A549 (cell line): ENCODE measurements around the gene TTC21A. TPM values are rescaled to one million over a fixed set of nuclear protein-coding genes. Genes with fewer than 3 reads are reported as not detected.

ENCODE experiments used
- ATAC-seq, 2 experiments: fragments of 200-7000 bp in 1 of 2; fragments of >200 bp in 1 of 2; cut with Nextera tagmentation in 1 of 2; cut with Tn5 transposase in 1 of 2; 3 replicates each; pipeline versions ENCODE4 v1.8.0 to v1.9.1; 2018 to 2020; ENCODE audit warnings: mild to moderate bottlenecking in 1 of 2, moderate library complexity in 1 of 2
- CTCF ChIA-PET: fragments of 300-600 bp; sonication (Branson Sonifier 250); formaldehyde crosslinking; extraction: SDS; loops from one replicate; lab custom pipeline; 2021; ENCODE audit warnings: antibody characterized with exemption, inconsistent platforms; lab: Yijun Ruan, JAX
- POLR2A ChIA-PET: fragments of 350-600 bp; formaldehyde crosslinking; extraction: SDS; loops from one replicate; lab custom pipeline; 2021; ENCODE audit warnings: antibody characterized with exemption, inconsistent platforms; lab: Yijun Ruan, JAX
- DNase-seq, 2 experiments: peaks; one replicate each; pipeline versions ENCODE4 v3.0.0 to v3.0.0-alpha.2; 2011 to 2016; ENCODE audit warnings: low read depth in 1 of 2, low spot score in 1 of 2
- FAIRE-seq: peaks from 2 replicates; lab custom pipeline; 2011; peaks lifted over from hg19 to GRCh38; lab: Jason Lieb, UNC
- H3K27ac ChIP-seq, 2 experiments: fragments of >200 bp; sonication (Bioruptor Twin); formaldehyde crosslinking; 3 replicates each; pipeline ENCODE4 v1.5.1; 2016 to 2017
- H3K4me1 ChIP-seq: fragments of >200 bp; sonication (Bioruptor Twin); formaldehyde crosslinking; 3 replicates; pipeline ENCODE4 v1.6.1; 2016
- H3K4me2 ChIP-seq: fragments of >200 bp; sonication (Bioruptor Twin); formaldehyde crosslinking; 3 replicates; pipeline ENCODE4 v1.6.1; 2016
- H3K4me3 ChIP-seq: fragments of >200 bp; sonication (Bioruptor Twin); formaldehyde crosslinking; 3 replicates; pipeline ENCODE4 v1.5.1; 2016
- H3K9me3 ChIP-seq: fragments of >200 bp; sonication (Bioruptor Twin); formaldehyde crosslinking; 3 replicates; pipeline ENCODE4 v1.6.1; 2016
- CBX2 ChIP-seq: fragments of 200-600 bp; sonication (generic); IDR thresholded peaks from 2 replicates; pipeline ENCODE4 v1.6.1; 2016; ENCODE audit warnings: low read depth, mild to moderate bottlenecking, borderline replicate concordance
- E2F6 ChIP-seq: IDR thresholded peaks from 2 replicates; pipeline ENCODE4 v1.6.1; 2012; ENCODE audit warnings: low read depth, borderline replicate concordance
- EHF ChIP-seq: fragments of 250-450 bp; sonication (Bioruptor Pico); IDR thresholded peaks from 2 replicates; pipeline ENCODE4 v1.5.0; 2020; ENCODE audit warnings: mild to moderate bottlenecking
- ELK1 ChIP-seq: fragments of 150-350 bp; IDR thresholded peaks from 2 replicates; pipeline ENCODE4 v1.6.1; 2014; ENCODE audit warnings: low read depth, mild to moderate bottlenecking, low read length
- EP300 ChIP-seq, 2 experiments: fragments of >200 bp; sonication (Bioruptor Twin); formaldehyde crosslinking; IDR thresholded peaks; 2 replicates in 1 of 2; 3 replicates in 1 of 2; pipeline ENCODE4 v1.6.1; 2016 to 2017
- FOSL2 ChIP-seq, 2 experiments: fragments of 450-650 bp in 1 of 2; fragments of >200 bp in 1 of 2; sonication (Bioruptor Twin) in 1 of 2; formaldehyde crosslinking; IDR thresholded peaks; 2 replicates each; pipeline versions ENCODE4 v1.5.0 to v1.6.1; 2016 to 2020; ENCODE audit warnings: mild to moderate bottlenecking in 1 of 2, moderate library complexity in 1 of 2
- HEYL ChIP-seq: fragments of 250-450 bp; sonication (Bioruptor Pico); IDR thresholded peaks from 2 replicates; pipeline ENCODE4 v1.8.0; 2021; ENCODE audit warnings: mild to moderate bottlenecking, moderate library complexity
- HMGXB4 ChIP-seq: fragments of 250-450 bp; sonication (Bioruptor Pico); IDR thresholded peaks from 2 replicates; pipeline ENCODE4 v1.5.0; 2021; ENCODE audit warnings: mild to moderate bottlenecking, moderate library complexity, borderline replicate concordance
- HOXB5 ChIP-seq: fragments of 250-450 bp; sonication (Bioruptor Pico); IDR thresholded peaks from 2 replicates; pipeline ENCODE4 v1.5.0; 2020; ENCODE audit warnings: mild to moderate bottlenecking, moderate library complexity
- JUNB ChIP-seq: fragments of >200 bp; sonication (Bioruptor Twin); formaldehyde crosslinking; IDR thresholded peaks from 2 replicates; pipeline ENCODE4 v1.6.1; 2016
- KDM5A ChIP-seq: fragments of 200-600 bp; sonication (generic); IDR thresholded peaks from 2 replicates; pipeline ENCODE4 v1.6.1; 2016; ENCODE audit warnings: antibody characterized with exemption, mild to moderate bottlenecking
- NR3C1 ChIP-seq: fragments of >200 bp; sonication (Bioruptor Twin); formaldehyde crosslinking; IDR thresholded peaks from 3 replicates; pipeline ENCODE4 v1.6.1; 2017
- POLR2AphosphoS2 ChIP-seq: conservative IDR thresholded peaks from 2 replicates; pipeline ENCODE4 v1.6.1; 2012; ENCODE audit warnings: low read length, improper control_type of control experiment, inconsistent platforms
- REST ChIP-seq: fragments of 200-600 bp; sonication (generic); IDR thresholded peaks from 2 replicates; pipeline ENCODE4 v1.6.1; 2016; ENCODE audit warnings: antibody characterized with exemption, mild to moderate bottlenecking, moderate library complexity
- TFCP2L1 ChIP-seq: fragments of 250-450 bp; sonication (Bioruptor Pico); IDR thresholded peaks from 2 replicates; pipeline ENCODE4 v1.5.0; 2021; ENCODE audit warnings: mild to moderate bottlenecking
- ZC3H11A ChIP-seq: fragments of 450-650 bp; IDR thresholded peaks from 2 replicates; pipeline ENCODE4 v1.6.1; 2014; ENCODE audit warnings: antibody characterized with exemption, mild to moderate bottlenecking
- WGBS: methylation state at CpG from one replicate; pipeline ENCODE4 v1.1.6; 2017; ENCODE audit errors: missing lambda C conversion rate; 5-methylcytosine and 5-hydroxymethylcytosine counted together
- polyA plus RNA-seq, 4 experiments: library from polyadenylated mRNA; depleted of rRNA in 3 of 4; stranded (reverse); fragments of >200 nt; fragmentation: RNase III in 1 of 4; extraction: RNeasy Plus Mini Kit Qiagen cat#74134 plus additional on column Dnase treatment in 1 of 4; gene quantifications; 2 replicates in 3 of 4; 3 replicates in 1 of 4; pipeline ENCODE4 v1.2.3, GENCODE V29; 2011 to 2017

TTC21A gene
- polyA plus RNA-seq, 2 of the 4 experiments (the other 2 are of a cell fraction) = 1.1 to 1.4 TPM

- CTCF ChIA-PET = interaction anchor here (1.0 kb wide), 1 partner anchor 149 kb away, joined by 3 read pairs; no protein-coding TSS in a partner anchor
- Histone ChIP-seq H3K27ac (no peak overlapping the region), H3K4me2 (no peak overlapping the region), H3K4me1 (peaks cover 29% of the 10 kb centered on the region), H3K4me3 (no peak overlapping the region), H3K9me3 (no peaks in the 10 kb centered on the region)
- DNase-seq (no peak), ATAC-seq (no peak), FAIRE-seq (no peak)
- 67% methylated on average over 2 of the region's 2 CpGs for WGBS
- TF ChIP-seq HOXB5 (CRISPR knock-in tag) = no peak
- peak; percentile 94; the same call in 1 of the 2 replicates for TF ChIP-seq POLR2AphosphoS2
- POLR2A ChIA-PET = no interaction called here
Observed at GRCh38 chr3:39139442-39139841, 32.0 kb downstream of the TTC21A start.

- DNase-seq (no peak), FAIRE-seq (no peak), ATAC-seq (no peak)
- WGBS = 100% methylated on average over 2 of the region's 2 CpGs
- TF ChIP-seq HEYL (CRISPR knock-in tag) = no peak
- no peak for TF ChIP-seq EHF
- Histone ChIP-seq H3K9me3 (no peaks in the 10 kb centered on the region), H3K27ac (peak overlapping the region in 1 of 2 experiments; percentile 58; a peak in 3 of 6 replicates), H3K4me3 (no peak overlapping the region), H3K4me1 (peaks cover 29% of the 10 kb centered on the region), H3K4me2 (no peak overlapping the region)
- ChIA-PET POLR2A (interaction anchor here (0.8 kb wide), 1 partner anchor 11 kb away, joined by 3 read pairs; no protein-coding TSS in a partner anchor), CTCF (interaction anchor here (2.4 to 2.7 kb wide), 2 partner anchors 50 to 148 kb away, joined by 8 to 10 read pairs; no protein-coding TSS in a partner anchor)
Observed at GRCh38 chr3:39140341-39140971, 33.0 kb downstream of the TTC21A start.

GRCh38 chr3:39141171-39141995, 33.9 kb downstream of the TTC21A start:
- FAIRE-seq (no peak), ATAC-seq (peak in 1 of 2 experiments; percentile 28; a peak in 3 of 6 replicates), DNase-seq (no peak)
- peak overlapping the region; percentile 48 for H3K4me2 ChIP-seq
- ChIA-PET POLR2A (interaction anchor here (0.8 kb wide), 1 partner anchor 10 kb away, joined by 3 read pairs; no protein-coding TSS in a partner anchor), CTCF (interaction anchor here (2.4 to 2.7 kb wide), 2 partner anchors 49 to 147 kb away, joined by 8 to 10 read pairs; no protein-coding TSS in a partner anchor)
- WGBS = 80% methylated on average over 4 of the region's 4 CpGs
- H3K4me3 ChIP-seq = no peak overlapping the region
- peaks cover 35% of the 10 kb centered on the region for H3K4me1 ChIP-seq
- TF ChIP-seq E2F6 = no peak
- TF ChIP-seq CBX2 = no peak
- TF ChIP-seq EHF = no peak
- no peak for TF ChIP-seq ELK1
- no peak for TF ChIP-seq KDM5A
- no peak for TF ChIP-seq FOSL2 (IDR thresholded peaks at IDR 0.05)
- TF ChIP-seq FOSL2 (CRISPR knock-in tag; IDR thresholded peaks at IDR 0.05) = no peak
- no peak for TF ChIP-seq ZC3H11A
- H3K9me3 ChIP-seq = no peaks in the 10 kb centered on the region
- peak overlapping the region in 1 of 2 experiments; percentile 58; a peak in 3 of 6 replicates for H3K27ac ChIP-seq

- no peak for ATAC-seq
- DNase-seq = no peak
- ChIA-PET POLR2A (no interaction called here), CTCF (interaction anchor here (2.4 to 2.7 kb wide), 2 partner anchors 48 to 146 kb away, joined by 8 to 10 read pairs; no protein-coding TSS in a partner anchor)
- peak overlapping the region in 1 of 2 experiments; percentile 58; a peak in 3 of 6 replicates for H3K27ac ChIP-seq
- peaks cover 41% of the 10 kb centered on the region for H3K4me1 ChIP-seq
- no peak overlapping the region for H3K4me3 ChIP-seq
- H3K4me2 ChIP-seq = peak overlapping the region; percentile 48; the same call in 2 of the 3 replicates
- WGBS = 80% methylated on average over 5 of the region's 5 CpGs
- FAIRE-seq = no peak
- no peaks in the 10 kb centered on the region for H3K9me3 ChIP-seq
- TF ChIP-seq ZC3H11A (no peak), HMGXB4 (CRISPR knock-in tag) (no peak), EP300 (IDR thresholded peaks at IDR 0.05) (no peak), KDM5A (no peak), E2F6 (no peak), REST (no peak), TFCP2L1 (no peak), JUNB (no peak), NR3C1 (no peak)
Observed at GRCh38 chr3:39142067-39142466, 34.6 kb downstream of the TTC21A start.
